Kidney epithelial cell (primary cell): Measurements from ENCODE around the gene BAIAP2L1. TPM values are rescaled to one million over a fixed set of nuclear protein-coding genes. Genes with fewer than 3 reads are reported as not detected.
"Not testable (repeated sequence)": the region's sequence is repeated elsewhere in the genome, so short reads cannot be mapped to it uniquely, and the experiment has no call there.

Experiments used
- DNase-seq: peaks from one replicate; pipeline ENCODE4 v3.0.0-alpha.2; 2010; ENCODE audit warnings: low read depth
- H3K27me3 ChIP-seq: 2 replicates; pipeline ENCODE4 v1.6.0; 2011; ENCODE audit warnings: low read length; ENCODE audit not compliant: control insufficient read depth, insufficient read depth
- H3K36me3 ChIP-seq: 2 replicates; pipeline ENCODE4 v1.5.1; 2011; ENCODE audit warnings: low read length; ENCODE audit not compliant: control insufficient read depth, insufficient read depth
- H3K4me3 ChIP-seq: 2 replicates; pipeline ENCODE4 v1.5.1; 2011; ENCODE audit warnings: low read depth, mild to moderate bottlenecking, control low read depth, low read length
- total RNA-seq: library from RNA; depleted of rRNA; stranded (reverse); fragments of >200 nt; gene quantifications from 2 replicates; pipeline ENCODE4 v1.2.3, GENCODE V29; 2015
- TF ChIP-seq, protein P1 (sequence below): IDR thresholded peaks from 2 replicates; pipeline ENCODE4 v1.5.1; 2011; ENCODE audit warnings: mild to moderate bottlenecking, moderate library complexity, low read length, control low read depth, inconsistent platforms; ENCODE audit not compliant: insufficient read depth, poor library complexity, severe bottlenecking

The BAIAP2L1 gene
- total RNA-seq, 1 donor from 2014 or later: 32.5 TPM

DNA sequence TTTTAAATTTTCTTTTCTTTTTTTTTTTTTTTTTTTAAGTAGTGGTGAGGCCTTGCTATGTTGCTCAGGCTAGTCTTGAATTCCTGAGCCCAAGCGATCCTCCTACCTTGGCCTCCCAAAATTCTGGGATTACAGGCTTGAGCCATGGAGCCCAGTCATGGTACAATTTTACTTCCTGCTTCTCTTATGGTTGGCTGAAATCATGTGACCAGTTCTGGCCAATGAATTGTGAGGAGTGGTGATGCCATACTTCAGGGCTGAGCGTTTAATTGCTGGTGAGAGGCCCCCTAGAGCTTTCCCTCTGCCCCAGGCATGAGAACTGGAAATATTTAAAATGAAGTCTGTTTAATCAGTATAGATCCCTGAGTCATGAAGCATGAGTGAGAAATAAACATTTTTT is 22.2 kb upstream of the BAIAP2L1 start:
- no peak for DNase-seq
- TF ChIP-seq, protein P1, sequence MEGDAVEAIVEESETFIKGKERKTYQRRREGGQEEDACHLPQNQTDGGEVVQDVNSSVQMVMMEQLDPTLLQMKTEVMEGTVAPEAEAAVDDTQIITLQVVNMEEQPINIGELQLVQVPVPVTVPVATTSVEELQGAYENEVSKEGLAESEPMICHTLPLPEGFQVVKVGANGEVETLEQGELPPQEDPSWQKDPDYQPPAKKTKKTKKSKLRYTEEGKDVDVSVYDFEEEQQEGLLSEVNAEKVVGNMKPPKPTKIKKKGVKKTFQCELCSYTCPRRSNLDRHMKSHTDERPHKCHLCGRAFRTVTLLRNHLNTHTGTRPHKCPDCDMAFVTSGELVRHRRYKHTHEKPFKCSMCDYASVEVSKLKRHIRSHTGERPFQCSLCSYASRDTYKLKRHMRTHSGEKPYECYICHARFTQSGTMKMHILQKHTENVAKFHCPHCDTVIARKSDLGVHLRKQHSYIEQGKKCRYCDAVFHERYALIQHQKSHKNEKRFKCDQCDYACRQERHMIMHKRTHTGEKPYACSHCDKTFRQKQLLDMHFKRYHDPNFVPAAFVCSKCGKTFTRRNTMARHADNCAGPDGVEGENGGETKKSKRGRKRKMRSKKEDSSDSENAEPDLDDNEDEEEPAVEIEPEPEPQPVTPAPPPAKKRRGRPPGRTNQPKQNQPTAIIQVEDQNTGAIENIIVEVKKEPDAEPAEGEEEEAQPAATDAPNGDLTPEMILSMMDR: no peak
- no peak overlapping the region for H3K4me3 ChIP-seq
- no peaks in the 10 kb centered on the region for H3K36me3 ChIP-seq
- H3K27me3 ChIP-seq: no peaks in the 10 kb centered on the region

DNA sequence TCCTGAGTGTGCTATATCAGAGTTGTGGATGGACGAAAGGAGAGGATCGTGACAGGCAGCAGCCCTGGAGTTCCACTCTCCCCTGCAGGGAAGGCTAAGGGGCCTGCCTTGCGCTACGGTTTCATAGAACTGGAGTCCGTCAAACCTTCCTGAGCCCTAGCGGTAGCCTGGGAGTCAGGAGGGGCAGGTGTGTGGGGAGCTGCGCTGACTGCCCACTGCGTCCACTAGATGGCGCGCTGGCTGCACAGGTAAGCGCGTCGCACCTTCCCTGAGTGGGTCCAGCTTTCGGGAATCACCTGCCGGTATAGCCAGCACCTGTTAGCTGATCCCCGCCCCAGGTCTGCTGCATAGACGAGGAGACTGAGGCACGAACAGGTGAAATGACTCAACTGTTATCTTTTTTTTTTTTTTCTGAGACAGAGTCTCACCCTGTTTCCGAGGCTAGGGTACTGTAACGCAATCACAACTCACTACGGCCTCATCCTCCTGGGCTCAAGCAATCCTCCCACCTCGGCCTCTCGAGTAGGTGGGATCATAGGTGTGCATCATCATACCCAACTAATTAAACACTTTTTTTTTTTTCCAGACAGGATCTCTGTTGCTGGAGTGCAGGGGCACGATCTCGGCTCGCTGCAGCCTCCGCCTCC is 20.2 kb upstream of the BAIAP2L1 start:
- no peak for DNase-seq
- no peak overlapping the region for H3K4me3 ChIP-seq
- H3K36me3 ChIP-seq: no peaks in the 10 kb centered on the region
- TF ChIP-seq, protein P1: peak; percentile 99
- H3K27me3 ChIP-seq: no peaks in the 10 kb centered on the region

DNA sequence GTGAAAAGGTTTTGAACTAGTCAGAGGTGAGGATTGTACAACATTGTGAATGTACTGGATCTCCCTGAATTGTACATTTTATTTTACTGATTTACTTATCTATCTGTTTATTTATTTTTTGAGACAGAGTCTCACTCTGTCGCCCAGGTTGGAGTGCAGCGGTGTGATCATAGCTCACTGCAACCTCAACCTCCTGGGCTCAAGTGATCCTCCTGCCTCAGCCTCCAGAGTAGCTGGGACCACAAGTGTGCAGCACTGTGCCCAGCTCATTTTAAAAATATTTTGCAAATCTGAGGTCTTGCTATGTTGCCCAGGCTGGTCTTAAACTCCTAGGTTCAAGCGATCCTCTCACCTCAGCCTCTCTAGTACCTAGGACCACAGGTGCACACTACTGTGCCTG is 19.1 kb upstream of the BAIAP2L1 start:
- not testable (repeated sequence) for DNase-seq, H3K27me3 ChIP-seq, H3K36me3 ChIP-seq, H3K4me3 ChIP-seq

DNA sequence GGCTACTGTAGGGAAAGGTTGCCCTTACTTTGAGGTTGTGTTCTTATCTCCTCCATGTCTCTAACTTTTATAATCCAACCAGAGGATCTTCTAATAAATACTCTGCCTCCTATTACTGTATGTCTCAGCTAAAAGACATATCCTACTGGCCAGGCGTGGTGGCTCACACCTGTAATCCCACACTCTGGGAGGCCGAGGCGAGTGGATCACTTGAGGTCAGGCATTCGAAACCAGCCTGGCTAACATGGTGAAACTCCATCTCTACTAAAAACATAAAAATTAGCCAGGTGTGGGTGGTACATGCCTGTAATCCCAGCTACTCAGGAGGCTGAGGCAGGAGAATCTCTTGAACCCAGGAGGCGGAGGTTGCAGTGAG is 18.4 kb upstream of the BAIAP2L1 start:
- not testable (repeated sequence) for H3K27me3 ChIP-seq, H3K4me3 ChIP-seq, H3K36me3 ChIP-seq, DNase-seq

DNA sequence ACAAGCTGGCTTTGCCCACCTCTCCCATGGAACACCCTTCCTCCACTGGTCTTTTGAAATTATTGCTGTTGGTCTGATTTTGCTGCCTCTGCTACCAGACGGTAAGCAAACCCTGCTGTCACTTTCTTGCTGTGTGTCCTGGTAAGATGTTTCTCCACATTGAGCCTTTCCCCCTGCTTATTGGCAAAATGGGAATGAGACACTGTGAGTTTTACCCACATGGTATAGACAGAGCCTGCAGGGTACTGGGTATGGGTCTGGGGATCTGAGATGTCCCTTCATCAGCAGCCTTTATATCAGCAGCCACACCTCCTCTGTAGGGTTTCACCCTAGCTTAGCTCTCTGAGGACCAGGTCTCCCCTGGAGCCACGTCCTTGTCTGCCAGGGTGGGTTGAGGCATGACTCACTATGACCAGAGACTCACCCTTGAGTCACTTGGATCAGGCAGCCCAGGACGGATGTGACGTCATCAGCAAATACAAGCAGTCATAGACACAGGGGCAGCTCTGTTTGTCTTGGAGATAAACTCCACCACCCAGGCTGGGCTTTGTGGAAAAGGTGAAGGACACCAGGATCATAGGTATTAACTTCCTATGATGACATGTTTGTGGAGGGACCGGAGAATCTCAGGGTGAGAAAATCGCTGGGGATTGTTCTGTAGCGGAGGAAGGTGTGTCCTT is 17.9 kb upstream of the BAIAP2L1 start:
- no peaks in the 10 kb centered on the region for H3K36me3 ChIP-seq
- no peak overlapping the region for H3K4me3 ChIP-seq
- TF ChIP-seq, protein P1: no peak
- DNase-seq: peak; percentile 92
- H3K27me3 ChIP-seq: no peaks in the 10 kb centered on the region

DNA sequence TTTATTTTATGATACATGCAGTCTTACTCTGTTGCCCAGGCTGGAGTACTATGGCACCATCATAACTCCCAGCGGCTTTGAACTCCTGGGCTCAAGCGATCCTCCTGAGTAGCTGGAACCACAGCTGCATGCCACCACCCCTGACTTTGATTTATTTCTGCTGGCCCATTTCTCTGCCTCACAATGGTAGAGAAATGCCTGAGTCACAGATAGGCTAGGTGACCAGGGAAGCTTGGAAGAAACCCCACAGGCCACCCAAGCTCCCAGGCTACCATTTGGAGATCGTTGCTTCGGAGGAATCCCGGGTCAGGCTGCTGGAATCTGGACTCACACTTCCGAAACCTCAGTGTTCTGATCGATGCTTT is 17.4 kb upstream of the BAIAP2L1 start:
- Histone ChIP-seq H3K36me3 (no peaks in the 10 kb centered on the region), H3K27me3 (no peaks in the 10 kb centered on the region), H3K4me3 (no peak overlapping the region)
- TF ChIP-seq, protein P1: no peak
- DNase-seq: no peak

DNA sequence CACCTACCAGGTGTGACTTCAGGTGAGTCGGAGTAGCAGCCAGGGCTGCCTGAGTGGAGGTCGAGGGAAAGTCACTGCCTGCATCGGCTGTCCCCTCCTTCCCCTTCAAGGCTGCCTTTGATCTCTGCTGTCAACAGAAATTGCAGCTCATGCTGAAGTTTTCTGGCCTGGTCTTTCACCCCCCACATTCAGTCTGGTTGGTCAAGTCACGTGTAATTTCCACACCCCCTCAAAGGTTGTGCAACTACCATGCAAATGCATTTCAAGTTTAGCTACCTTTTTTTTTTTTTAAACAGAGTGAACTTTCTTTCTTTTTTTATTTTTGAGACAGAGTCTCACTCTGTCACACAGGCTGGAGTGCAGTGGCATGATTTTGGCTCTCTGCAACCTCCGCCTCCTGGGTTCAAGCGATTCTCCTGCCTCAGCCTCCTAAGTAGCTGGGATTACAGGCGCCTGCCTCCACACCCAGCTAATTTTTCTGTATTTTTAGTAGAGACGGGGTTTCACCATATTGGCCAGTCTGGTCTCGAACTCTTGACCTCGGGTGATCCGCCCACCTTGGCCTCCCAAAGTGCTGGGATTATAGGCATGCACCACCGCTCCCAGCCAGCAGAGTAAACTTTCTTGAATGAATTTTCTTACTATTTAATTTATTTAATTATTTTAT is 16.8 kb upstream of the BAIAP2L1 start:
- not testable (repeated sequence) for DNase-seq, H3K27me3 ChIP-seq, H3K4me3 ChIP-seq, H3K36me3 ChIP-seq
